ENCODE measurements around the gene CACTIN.

CACTIN gene

GRCh38 chr19:3672575-3672948 is 46.0 kb upstream of the CACTIN start:
- no peak for DNase-seq
- H3K36me3 ChIP-seq, result peaks cover 15% of the 10 kb centered on the region

GRCh38 chr19:3671680-3672574 is 45.3 kb upstream of the CACTIN start:
- DNase-seq, result no peak
- Histone ChIP-seq H3K4me3 (ENCODE audit: low read depth, low read length) (no peak overlapping the region), H3K9me3 (ENCODE audit: severe bottlenecking) (no peaks in the 10 kb centered on the region), H3K27me3 (ENCODE audit: insufficient read depth, low read depth, severe bottlenecking) (no peaks in the 10 kb centered on the region), H3K36me3 (peaks cover 17% of the 10 kb centered on the region), H3K27ac (peak overlapping the region; percentile 74)
- 0 out of 2 replicates have a peak, but pooled peaks have one; percentile 3 for TF ChIP-seq CTCF (IDR thresholded peaks at IDR 0.05; ENCODE audit: low read depth, low read length)

More at GRCh38 chr19:3672575-3672948, 46.0 kb upstream of the CACTIN start:
- Histone ChIP-seq H3K27me3 (ENCODE audit: insufficient read depth, low read depth, severe bottlenecking) (no peaks in the 10 kb centered on the region), H3K4me3 (ENCODE audit: low read depth, low read length) (no peak overlapping the region), H3K9me3 (ENCODE audit: severe bottlenecking) (no peaks in the 10 kb centered on the region), H3K27ac (peak overlapping the region; percentile 74)
- TF ChIP-seq CTCF (IDR thresholded peaks at IDR 0.05; ENCODE audit: low read depth, low read length), result no peak

- Histone ChIP-seq H3K27ac (peak overlapping the region; percentile 74), H3K4me3 (ENCODE audit: low read depth, low read length) (no peak overlapping the region), H3K27me3 (ENCODE audit: insufficient read depth, low read depth, severe bottlenecking) (no peaks in the 10 kb centered on the region), H3K36me3 (peaks cover 22% of the 10 kb centered on the region), H3K9me3 (ENCODE audit: severe bottlenecking) (no peaks in the 10 kb centered on the region)
- no peak for DNase-seq
- no peak for TF ChIP-seq CTCF (IDR thresholded peaks at IDR 0.05; ENCODE audit: low read depth, low read length)
Measured at GRCh38 chr19:3670796-3671679, 44.4 kb upstream of the CACTIN start.

DNA sequence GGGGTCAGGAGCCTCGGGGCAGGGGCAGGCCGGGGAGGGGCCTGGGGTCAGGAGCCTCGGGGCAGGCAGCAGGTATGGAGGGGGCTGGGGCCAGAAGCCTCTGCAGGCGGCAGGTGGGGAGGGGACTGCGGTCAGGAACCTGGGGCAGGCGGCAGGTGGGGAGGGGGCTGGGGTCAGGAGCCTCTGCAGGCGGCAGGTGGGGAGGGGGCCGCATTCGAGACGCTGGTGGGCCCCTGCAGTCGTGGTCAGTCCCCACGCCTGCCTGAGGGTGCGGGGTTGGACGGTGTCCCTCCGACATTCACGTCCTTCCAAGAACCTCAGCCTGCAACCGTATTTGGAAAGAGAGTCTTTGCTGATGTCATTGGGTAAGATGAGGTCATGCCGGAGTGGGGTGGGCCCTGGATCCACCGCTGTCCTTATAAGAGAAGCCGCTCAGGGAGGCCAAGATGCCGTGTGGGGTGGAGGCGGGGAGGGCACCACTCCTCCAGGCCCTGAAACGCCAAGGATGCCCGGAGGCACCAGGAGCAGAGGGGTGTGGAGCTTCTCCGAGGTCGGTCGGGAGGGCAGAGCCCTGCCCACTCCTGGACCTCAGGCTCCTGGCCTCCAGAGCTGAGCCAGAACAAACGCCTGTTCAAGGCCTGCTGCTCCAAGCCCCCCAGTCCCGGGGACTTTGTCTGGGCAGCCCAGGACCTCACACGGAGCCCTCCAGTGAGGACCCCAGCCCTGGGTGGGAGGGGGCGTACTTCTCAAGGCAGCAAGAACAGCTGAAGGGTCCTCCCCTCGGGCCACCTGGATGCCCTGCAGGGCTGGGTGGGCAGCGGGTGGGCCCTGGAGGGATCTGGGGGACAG is 43.6 kb upstream of the CACTIN start:
- DNase-seq, result peak; percentile 82
- peak overlapping the region; percentile 86 for H3K27ac ChIP-seq
- no peaks in the 10 kb centered on the region for H3K27me3 ChIP-seq (ENCODE audit: insufficient read depth, low read depth, severe bottlenecking)
- H3K9me3 ChIP-seq (ENCODE audit: severe bottlenecking), result no peaks in the 10 kb centered on the region
- peaks cover 23% of the 10 kb centered on the region for H3K36me3 ChIP-seq
- H3K4me3 ChIP-seq (ENCODE audit: low read depth, low read length), result no peak overlapping the region
- TF ChIP-seq CTCF (IDR thresholded peaks at IDR 0.05; ENCODE audit: low read depth, low read length), result no peak
